ENCODE measurements around the gene HIVEP3.

- TF ChIP-seq POLR2A (IDR thresholded peaks at IDR 0.05; ENCODE audit: low read depth, low read length) (peak; percentile 34; the same call in 1 of the 2 replicates), TAF1 (IDR thresholded peaks at IDR 0.05; ENCODE audit: low read depth, low read length) (no peak), POLR2AphosphoS5 (IDR thresholded peaks at IDR 0.05; ENCODE audit: low read depth, low read length) (no peak), SPI1 (IDR thresholded peaks at IDR 0.05; ENCODE audit: low read depth, low read length) (peak; percentile 67)
Measured at GRCh38 chr1:41622859-41623732, 295.6 kb downstream of the HIVEP3 start.

Measured in GM12891 (cell line).